HG03521 (cell line): ENCODE results near the gene ZNF536.
"Not testable (repeated sequence)": the region's sequence is repeated elsewhere in the genome, so short reads cannot be mapped to it uniquely, and the experiment has no call there.

Source experiments
- ATAC-seq: cut with Tn5 transposase; IDR thresholded peaks from one replicate; pipeline ENCODE4 v1.9.1; 2021; ENCODE audit warnings: mild to moderate bottlenecking, moderate library complexity; ENCODE audit not compliant: unreplicated experiment

Gene ZNF536

DNA sequence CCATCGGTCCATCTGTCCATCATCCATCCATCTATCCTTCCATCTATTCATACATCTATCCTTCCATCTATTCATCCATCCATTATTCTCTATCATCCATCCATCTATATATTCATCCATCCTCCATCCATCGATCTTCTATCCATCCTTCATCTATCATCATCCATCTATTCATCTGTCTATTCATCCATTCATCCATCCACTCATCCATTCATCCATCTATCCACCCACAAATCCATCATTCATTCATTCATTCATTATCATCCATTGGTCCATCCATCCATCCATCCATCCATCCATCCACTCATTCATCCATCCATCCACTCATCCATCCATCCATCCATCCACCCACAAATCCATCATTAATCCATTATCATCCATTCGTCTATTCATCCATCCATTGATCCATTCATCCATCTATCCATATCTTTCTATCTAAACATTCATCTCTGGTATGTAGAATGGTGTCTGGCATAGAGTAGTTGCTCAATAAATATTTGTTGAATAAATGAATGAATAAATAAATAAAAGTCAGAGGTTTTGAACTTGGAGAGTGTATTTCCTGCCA lies 36.6 kb downstream of the ZNF536 start:
- ATAC-seq, result no peak

GRCh38 chr19:30411714-30412113 lies 39.5 kb downstream of the ZNF536 start:
- no peak for ATAC-seq

DNA sequence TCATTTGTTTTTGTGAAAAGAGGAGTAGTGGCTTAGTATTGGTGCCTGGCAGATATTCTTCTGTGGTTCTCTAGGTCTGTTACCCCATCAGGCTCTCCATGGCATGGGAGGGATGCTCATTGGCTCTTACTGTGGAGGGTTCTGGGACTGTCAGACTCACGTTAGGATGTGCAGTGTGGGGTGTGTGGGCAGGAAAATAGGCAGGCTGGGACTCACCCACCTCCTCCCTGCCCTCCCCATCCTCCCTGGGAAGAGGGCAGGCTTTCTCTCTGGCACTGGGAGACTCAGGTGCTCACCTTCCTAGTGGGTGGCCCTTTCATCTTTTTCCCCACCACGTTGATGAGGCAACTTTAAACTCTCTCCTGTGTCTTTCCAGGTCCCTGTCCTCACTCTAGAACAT lies 44.2 kb downstream of the ZNF536 start:
- no peak for ATAC-seq

- not testable (repeated sequence) for ATAC-seq
Observed at GRCh38 chr19:30417166-30417565, 45.0 kb downstream of the ZNF536 start.

DNA sequence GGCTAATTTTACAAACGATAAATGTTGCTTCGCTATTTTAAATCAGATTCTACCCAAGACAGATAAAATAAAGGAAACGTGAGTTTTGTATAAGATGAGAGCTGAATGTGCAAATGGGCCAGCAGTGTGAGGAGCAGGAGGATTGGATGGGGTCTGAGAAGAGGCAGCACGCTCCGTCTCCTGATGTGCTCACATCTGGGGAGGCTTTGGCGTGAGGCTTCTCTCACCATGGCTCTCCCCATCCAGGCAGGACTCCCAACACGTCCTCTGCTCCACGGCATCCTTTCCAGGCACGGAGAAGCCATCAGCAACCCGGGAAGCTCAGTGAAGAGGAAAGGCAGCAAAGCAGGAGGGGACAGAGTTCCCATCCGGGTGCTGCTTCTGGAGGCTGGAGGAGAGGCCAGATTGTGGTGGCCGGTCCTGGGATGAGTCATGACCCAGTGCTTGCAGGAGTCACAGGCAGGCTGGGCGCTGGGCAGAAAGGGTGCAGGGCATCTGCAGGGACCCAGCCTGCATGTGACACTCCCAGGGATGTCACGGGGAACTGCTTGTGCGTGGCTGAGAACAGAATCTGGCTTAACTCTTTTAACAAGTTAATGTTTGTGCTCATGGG lies 47.5 kb downstream of the ZNF536 start:
- ATAC-seq, result no peak

DNA sequence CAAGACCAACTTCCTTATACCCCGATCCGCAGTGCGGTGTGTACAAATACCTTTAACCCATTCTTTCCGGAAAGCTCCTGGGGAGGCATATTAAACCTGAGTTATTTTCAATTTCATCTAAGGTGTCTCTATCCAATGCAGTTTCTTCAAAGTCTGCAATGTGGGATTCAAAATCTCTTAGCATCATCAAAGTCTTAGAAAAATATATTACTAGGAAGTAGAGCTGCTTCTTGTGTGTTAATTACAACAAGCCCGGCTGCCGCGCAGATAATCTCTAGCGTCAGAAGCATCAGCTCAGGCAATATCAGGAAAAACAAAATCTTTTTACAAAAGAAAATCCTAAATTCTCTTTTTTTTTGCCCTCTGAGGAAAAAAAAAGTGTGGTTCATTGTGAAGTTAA lies 48.1 kb downstream of the ZNF536 start:
- ATAC-seq, result no peak

- ATAC-seq, result no peak
Observed at GRCh38 chr19:30420881-30421280, 48.7 kb downstream of the ZNF536 start.

- no peak for ATAC-seq
Observed at GRCh38 chr19:30421571-30421970, 49.4 kb downstream of the ZNF536 start.

- ATAC-seq, result no peak
Observed at GRCh38 chr19:30423481-30423880, 51.3 kb downstream of the ZNF536 start.

DNA sequence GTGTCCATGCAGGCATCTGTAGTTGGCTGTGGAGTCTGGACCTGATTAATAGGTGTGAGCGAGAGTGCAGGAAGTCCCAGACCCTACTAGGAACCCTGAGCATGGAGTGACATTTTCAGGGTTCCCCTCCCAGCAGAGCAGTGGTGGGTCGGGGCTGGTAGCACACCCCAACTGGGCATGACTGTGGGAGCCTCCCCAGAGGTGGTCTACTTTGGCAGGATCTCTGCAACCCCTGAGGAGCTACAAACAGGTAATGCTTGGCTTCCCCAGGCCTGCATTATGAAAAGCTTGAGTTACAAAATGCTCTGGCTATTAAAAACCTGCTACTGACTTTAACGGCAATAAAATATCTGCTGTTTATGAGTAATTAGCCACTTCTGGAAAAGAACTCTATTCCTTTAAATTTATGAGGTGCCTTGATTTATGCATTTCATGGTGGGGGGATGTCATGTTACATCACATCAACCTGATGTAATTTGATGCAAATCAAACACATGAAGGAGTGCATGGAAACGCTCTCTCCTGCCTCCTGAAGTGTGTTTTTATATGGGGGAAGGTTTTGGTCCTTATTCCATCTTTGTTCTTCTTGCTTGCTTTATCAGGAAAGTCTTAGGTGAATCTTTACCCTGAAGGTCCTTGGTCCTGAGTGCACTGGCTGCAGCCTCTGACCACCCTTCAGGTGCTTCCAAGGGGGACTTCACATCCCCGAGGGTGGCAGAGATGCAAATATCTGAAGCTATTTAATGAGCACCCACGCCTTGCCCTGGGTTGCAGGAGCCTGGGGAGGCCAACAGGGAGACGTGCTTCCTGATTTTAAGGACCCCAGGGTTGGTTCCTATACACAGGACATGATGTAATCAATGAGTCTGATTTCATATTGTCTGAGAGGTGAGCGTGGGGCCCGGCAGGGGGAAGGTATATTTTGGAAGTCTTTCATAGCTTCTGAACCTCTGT lies 54.0 kb downstream of the ZNF536 start:
- no peak for ATAC-seq

DNA sequence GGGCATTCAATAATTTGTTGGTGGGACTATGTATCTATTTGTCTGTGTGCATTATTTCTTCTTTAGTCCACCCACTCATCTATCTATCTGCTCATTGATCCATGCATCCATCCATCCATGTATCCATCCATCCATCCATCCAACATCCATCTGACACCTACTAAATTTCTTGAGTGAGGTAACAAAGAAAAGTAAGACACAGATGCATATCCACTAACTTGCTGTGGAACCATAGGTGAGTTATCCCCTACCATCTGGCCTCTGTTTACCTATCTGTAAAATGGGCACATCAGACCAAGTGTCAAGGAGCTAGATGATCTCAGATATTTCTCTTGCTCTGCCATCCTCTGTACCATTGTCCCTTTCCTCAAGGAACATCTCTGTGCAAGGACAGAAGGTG lies 54.7 kb downstream of the ZNF536 start:
- no peak for ATAC-seq

- no peak for ATAC-seq
Observed at GRCh38 chr19:30428092-30428680, 56.0 kb downstream of the ZNF536 start.

DNA sequence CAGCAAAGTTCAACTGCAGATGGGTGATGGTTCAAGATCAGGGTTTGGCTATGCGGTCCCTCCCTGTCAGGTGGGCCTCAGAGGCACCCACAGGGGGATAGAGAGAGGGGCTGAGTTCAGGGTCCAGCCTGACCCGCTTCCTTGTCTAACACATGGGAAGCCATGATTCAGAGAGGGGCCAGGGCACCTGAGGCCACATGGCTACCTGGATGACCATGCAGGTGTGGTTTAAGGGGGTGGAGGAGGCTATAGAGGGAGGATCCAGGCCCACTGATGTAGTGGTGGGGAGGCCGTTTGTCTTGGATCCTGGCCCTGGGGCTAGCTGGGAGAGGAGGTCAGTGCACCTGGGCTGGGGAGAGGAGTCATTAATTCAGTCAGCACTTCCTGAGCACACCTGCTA lies 56.7 kb downstream of the ZNF536 start:
- no peak for ATAC-seq

DNA sequence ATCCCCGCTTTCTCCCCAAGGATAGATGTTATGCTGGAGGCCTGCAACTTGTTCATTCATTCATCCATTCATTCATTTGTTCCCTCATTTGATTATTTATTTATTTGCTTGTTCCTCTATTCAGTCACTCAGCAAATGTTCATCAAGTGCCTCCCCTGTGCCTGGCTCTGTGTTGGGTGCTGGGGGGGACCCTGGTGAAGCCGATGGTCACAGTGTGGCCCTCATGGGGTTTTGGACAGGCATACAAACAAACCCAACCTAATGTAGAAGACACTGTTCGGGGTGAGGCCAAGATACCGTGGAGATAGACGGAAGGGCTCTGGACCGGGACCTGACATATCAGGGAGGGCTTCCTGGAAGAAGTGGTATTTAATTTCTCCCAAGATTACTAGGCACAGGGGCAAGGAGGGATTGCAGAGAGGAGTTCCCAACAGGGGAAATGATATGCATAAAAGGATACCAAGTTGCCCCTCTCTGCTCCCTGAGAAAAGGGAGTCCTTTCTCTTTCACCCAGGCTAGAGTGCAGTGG lies 58.1 kb downstream of the ZNF536 start:
- no peak for ATAC-seq

DNA sequence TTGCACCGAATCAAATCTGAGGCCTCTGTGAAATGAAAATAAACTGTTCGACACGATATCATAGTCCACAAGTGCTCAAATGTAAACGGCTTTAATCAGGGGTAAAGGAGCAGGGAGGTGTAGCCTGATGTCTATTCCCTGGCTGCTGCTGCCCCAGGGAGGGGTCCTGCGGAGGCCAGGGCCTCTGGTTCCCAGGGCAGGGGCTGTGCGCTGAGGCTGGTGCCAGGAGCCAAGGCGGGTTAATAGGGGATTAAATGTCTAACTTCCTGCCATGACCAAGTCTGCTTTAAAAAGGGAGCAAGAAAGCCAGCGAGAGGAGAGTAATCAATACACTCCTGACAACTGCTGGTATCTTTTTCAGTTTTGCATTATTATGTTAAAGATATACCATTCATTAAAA lies 59.4 kb downstream of the ZNF536 start:
- no peak for ATAC-seq

- ATAC-seq, result no peak
Observed at GRCh38 chr19:30434797-30435594, 62.8 kb downstream of the ZNF536 start.

DNA sequence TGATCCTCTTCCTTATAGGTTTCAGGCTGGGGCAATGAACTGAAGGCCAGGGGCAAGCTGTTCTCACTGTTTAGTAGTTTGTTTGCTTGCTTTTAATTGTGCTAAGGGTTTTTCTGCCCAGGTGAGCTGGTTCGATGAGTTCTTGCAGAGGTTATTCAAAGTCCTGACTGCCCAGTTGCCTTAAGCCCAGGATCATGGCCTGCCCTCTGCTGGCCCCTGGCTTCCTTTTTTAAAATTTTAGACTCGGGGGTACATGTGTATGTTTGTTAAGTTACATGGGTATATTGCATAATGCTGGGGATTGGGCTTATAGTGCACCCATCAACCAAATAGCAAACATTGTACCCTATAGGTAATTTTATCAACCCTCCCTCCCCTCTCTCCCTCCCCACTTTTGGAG lies 65.7 kb downstream of the ZNF536 start:
- no peak for ATAC-seq

GRCh38 chr19:30439310-30439709 lies 67.1 kb downstream of the ZNF536 start:
- no peak for ATAC-seq

DNA sequence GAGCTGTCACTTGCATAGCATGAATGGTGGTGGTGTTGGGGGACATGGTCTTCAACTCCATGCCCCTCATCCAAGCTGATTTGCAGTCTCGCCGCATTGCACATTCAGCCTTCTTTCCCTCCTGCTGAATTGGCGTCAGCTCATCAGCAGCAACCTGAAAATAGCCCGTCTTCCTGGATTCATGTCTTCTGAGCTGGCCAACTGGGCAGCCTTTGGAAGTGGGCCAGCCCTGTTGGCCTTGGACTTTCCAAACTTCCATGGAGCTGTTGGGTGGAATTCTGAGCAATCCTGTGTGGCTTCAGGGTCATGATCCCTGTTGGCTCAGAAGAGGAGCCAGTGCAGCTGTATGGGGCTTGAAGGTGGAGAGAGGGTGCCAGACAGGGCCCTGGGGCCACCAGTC lies 68.8 kb downstream of the ZNF536 start:
- no peak for ATAC-seq

DNA sequence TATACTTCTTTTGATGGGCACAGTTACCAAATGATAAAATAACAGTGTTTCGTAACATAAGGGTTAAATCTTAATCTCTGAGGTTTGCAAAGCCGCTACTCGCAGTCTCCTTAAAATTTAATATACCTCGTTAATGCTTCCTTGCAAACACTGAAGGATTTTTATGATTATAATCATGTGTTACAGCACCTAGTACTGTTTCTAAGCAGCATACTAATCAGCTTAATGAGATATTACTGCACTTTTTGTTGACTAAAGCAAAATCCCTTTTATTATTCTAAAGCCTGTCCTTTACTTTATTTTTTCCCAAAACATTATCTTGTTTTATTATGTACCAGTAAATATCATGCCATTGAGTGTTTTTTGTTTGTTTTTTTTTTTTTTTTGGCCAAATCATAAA lies 70.5 kb downstream of the ZNF536 start:
- ATAC-seq, result no peak
